GDM1 (cell line): Measurements from ENCODE around the gene ACSS1.

Experiments
- DNase-seq: peaks from one replicate; lab custom pipeline; 2025; lab: John Stamatoyannopoulos, UW

ACSS1 gene

GRCh38 chr20:25030649-25031207, 27.2 kb downstream of the ACSS1 start:
- DNase-seq: no peak

GRCh38 chr20:25030007-25030648, 27.8 kb downstream of the ACSS1 start:
- no peak for DNase-seq

DNA sequence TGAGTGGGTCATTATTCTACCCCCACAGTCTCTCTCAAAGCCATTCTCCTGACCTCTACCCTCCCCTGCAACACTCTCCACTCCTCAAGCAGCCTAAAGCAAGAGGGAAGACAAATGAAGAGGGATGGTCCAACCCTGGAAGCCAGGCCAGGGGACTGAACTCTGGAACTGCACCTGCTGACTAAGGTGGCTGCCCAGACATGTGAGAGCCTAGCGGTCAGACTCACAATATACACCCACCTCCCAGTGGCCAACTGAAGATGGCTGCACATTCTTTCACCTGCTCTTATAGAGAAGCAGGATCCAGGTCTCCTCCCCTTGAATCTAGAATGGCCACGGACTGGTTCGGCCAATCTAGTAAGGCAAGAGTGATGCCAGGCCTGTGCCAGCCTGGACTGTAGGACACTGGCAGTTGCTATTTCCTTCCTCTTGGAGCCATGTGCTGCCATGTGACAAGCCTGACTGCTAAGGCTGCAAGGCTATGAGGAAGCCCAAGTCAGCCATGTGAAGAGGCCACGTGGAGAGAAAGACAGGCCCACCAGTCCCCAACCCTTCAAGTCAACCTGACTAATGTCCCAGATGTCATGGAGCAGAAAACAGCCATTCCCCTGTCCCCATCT, 31.8 kb downstream of the ACSS1 start:
- peak; percentile 15 for DNase-seq

- DNase-seq: no peak
Measured at GRCh38 chr20:25025091-25025861, 32.7 kb downstream of the ACSS1 start.

DNA sequence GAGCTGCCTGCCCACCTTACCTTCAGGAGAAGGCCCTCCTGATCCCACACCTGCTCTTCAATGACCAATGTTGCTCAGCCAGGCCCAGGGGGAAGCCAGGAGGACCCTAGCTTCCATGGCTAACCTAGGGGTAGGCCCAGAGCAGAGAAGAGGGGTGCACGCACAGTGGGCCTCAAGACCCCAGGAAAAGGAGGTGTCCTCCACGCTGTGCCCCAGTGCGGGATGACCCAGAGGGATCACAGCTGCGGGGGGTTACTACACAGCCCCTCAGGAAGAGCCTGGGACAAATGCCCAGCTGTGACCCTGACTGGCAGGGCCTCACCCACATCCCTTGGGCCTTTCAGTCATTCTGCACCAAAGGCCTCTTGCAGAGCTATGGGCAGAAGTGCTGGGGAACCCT, 33.8 kb downstream of the ACSS1 start:
- no peak for DNase-seq

DNA sequence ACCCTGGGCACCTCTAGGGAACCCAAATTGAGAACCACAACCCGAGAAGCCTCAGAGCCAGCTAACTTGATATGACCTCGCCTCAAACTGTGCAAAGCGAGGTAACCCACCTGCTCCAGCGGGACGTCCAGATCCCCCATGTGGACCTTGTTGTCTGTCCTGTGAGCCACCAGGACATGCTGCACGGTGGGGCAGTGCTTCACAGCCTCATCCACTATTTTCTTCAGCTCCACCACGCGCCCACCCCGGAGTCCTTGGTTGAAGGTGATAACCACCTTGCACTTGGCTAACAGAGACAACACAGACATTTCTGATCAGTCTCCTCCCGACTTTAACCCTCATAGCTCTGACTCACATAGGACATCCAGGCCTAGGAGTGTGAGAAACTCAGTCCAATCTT, 34.6 kb downstream of the ACSS1 start:
- DNase-seq: no peak

DNA sequence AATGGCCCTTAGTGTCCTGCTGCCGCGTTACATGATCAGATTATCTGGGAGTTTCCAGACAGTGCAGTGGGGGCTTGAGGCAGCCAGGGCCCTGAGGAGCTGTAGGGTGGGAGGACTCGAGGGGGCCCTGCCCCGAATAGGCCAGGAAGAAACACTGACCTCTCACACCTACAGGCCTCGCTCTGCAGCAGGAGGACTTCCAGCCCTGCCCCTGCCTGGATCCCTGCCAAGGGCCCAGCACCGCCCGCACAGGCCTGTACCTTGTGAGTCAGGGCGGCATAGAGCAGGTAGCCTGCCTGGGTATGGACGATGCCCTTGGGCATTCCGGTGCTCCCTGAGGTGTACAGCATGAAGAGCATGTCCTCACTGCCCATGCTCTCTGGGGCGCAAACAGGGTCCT, 35.3 kb downstream of the ACSS1 start:
- DNase-seq: no peak

DNA sequence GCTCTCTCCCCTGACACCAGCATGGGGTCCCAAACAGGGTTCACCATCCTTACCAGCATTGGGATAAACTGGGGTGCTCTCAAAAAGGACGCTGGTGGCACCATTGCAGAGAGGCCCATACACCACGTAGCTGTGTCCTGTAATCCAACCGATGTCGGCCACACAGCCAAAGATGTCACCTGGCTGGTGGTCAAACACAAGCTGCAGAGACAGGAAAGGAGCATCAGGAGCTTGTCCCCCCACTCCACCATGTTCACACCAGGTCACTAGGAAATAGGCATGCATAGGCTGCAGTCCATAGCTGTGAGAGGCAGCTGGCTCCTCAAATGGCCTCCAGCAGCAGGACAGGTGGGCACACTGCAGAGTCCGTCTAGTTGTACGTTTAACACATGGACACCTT, 36.6 kb downstream of the ACSS1 start:
- no peak for DNase-seq

DNA sequence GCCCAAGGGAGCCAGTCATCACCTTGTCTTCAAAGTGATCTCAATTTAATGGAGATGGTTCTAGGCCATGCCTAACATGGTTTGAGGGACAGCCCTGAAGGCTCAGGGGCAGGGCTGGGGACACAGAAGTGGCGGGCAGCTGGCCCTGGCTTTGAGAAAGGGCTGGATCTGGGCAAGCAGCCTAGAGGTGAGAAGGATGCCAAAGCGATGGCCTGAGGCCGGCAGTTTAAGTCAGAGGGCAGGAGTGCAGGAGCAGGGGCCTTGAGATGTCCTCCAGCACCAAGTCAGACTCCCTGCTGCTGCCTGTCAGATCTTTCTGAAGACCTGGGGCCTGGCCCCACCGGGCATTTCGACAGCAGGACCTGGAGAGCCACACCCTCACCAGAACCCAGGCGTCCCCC, 37.0 kb downstream of the ACSS1 start:
- DNase-seq: no peak

GRCh38 chr20:25020345-25020744, 37.6 kb downstream of the ACSS1 start:
- no peak for DNase-seq

GRCh38 chr20:25019381-25020155, 38.4 kb downstream of the ACSS1 start:
- DNase-seq: no peak

DNA sequence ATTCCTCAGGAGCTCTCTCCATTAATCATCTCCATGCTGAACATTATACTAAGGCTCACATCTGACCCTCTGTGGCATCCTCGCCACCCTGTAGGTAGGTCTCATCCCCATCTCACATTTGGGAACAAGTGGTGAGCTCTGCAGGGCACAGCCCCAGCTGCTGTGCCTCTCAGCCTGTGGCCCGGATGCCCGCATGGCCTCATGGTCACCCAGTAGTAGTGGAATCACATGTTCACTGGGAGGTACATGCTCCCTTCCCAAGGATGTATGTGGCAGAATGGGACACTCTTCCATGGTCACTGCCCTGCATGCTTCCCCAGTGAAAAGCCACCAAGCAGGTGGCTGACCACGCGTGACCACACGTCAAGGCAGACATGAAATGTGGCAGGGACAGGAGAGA, 39.1 kb downstream of the ACSS1 start:
- no peak for DNase-seq

DNA sequence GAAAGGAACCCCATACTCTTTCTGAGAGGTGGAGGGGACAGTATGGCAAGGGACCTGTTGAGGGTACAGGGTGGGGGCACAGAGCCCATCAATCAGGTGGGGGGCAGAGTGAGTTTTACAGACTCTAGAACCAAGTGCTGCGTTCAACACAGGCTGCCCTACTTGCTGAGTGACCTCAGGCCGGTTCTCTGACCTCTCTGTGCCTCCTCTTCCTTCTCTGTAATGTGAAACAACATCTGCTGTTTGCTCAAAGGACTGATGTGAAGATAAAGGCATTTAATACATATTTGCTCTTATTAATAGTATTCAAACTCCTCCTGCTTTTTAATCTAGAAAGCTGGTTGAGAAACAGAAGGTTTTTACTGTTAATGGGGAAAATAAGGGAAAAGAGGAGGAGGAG, 39.5 kb downstream of the ACSS1 start:
- no peak for DNase-seq

DNA sequence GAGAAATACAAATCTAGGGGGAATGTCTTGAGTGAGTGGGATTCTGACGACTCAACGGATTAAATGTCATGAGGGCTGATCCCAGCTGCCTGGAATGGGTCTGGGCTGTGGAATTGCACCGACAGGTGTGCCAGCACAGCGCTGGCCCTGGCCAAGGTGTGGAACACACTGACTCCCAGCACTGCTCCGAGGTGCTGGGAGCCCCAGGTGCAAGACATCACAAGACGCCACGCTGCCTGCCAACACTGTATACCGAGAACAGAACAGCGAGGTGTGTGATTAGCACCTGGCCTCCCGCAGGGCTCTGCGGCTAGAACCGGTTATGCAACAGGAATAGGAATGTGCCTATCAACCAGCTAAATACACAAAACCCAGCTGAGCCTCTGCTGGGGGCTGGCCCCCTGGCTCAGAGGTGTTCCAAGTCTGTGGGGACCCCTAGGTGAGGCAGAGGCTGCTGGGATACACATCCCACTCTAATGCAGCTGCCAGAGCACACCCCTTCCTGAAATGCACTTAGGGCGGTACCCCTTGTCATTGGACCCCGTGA, 40.6 kb downstream of the ACSS1 start:
- no peak for DNase-seq

DNA sequence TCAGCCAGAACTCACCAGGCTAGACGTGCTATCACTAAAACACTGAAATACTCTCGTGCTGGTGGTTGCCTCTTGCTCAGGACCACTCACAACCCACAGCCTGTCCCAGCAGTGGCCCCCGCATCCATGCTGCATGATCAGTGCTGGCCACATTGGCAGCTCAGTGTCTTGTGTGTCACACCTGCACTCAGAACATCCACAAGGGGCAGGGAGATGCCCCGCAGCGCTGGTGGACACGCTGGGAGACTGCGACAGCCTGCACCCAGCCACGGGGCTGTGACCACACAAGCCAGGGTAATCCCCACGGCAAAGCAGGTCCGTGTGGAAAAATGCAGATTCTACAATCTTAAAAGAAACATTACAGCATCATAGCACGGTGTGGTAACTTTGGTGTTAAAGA, 41.5 kb downstream of the ACSS1 start:
- DNase-seq: no peak

GRCh38 chr20:25015986-25016385, 42.0 kb downstream of the ACSS1 start:
- no peak for DNase-seq

GRCh38 chr20:25014816-25015215, 43.1 kb downstream of the ACSS1 start:
- no peak for DNase-seq

- DNase-seq: no peak
Measured at GRCh38 chr20:25013478-25014380, 44.2 kb downstream of the ACSS1 start.

DNA sequence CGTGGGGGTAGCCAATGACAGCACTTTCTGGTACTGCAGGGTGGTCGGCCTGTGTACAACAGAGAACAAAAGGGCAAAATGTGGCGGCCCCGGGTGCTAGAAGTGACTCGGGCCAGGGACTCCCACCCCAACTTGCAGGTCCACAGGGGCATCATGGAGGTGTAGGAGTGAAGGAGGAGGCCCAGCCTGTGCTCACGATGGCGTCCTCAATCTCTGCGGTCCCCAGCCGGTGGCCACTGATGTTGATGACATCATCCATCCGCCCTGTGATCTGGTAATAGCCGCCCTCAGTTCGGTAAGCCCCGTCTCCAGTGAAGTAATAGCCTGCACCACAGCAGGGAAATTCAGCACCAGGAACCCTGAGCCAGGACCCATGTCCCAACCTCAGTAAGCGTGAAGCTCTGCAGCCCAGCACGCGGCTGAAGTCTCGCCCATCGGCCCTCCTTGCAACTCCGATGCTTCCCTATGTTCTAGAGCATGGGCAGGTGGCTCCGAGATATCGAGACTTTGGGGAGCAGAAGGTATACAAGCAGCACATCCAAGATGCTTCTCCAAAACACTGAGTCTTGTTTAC, 45.2 kb downstream of the ACSS1 start:
- DNase-seq: no peak

- DNase-seq: no peak
Measured at GRCh38 chr20:25011831-25012241, 46.1 kb downstream of the ACSS1 start.

DNA sequence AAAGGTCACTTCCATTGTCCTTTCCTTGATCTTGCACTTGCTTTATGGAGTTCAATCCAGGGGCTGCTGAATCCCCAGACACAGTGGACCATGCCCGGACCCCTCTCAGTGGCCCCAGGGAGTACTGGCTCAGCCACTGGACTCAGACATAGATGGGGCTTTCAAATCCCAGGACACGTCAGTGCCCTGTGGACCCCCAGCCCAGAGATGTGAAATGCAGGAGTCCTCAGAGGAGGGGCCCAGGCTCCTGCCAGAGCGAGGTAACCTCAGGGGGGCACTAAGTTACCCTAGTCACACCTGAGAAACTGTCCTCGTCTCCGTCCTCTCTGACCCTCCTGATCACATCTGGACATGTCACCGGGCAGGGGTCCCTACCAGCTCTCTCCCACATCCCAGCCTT, 46.7 kb downstream of the ACSS1 start:
- DNase-seq: no peak
